Measurements from ENCODE around the gene RFWD3.

- TF ChIP-seq POLR2A (IDR thresholded peaks at IDR 0.05) (no peak), CTCF (IDR thresholded peaks at IDR 0.05) (no peak), EP300 (IDR thresholded peaks at IDR 0.05) (no peak)
Observed at GRCh38 chr16:74635303-74635702, 31.4 kb downstream of the RFWD3 start.
